Osteoblast (primary cell): ENCODE results near the gene PRSS38. TPM values are rescaled to one million over a fixed set of nuclear protein-coding genes. Genes with fewer than 3 reads are reported as not detected.

ENCODE experiments used
- DNase-seq: peaks from one replicate; pipeline ENCODE4 v3.0.0; 2011; ENCODE audit warnings: low spot score, mixed read lengths; ENCODE audit not compliant: insufficient read length; ENCODE audit errors: missing footprints
- H2AFZ ChIP-seq: 2 replicates; pipeline ENCODE4 v1.6.0; 2011; ENCODE audit warnings: mild to moderate bottlenecking, low read length
- H3K27ac ChIP-seq: 2 replicates; pipeline ENCODE4 v1.5.1; 2011; ENCODE audit warnings: mild to moderate bottlenecking, low read depth, low read length, moderate library complexity
- H3K27me3 ChIP-seq: 2 replicates; pipeline ENCODE4 v1.6.0; 2012; ENCODE audit warnings: mild to moderate bottlenecking, control low read depth, inconsistent platforms, low read length, moderate library complexity; ENCODE audit not compliant: insufficient read depth
- H3K36me3 ChIP-seq: 2 replicates; pipeline ENCODE4 v1.5.1; 2011; ENCODE audit warnings: mild to moderate bottlenecking, low read length, control low read depth, moderate library complexity; ENCODE audit not compliant: insufficient read depth
- H3K4me1 ChIP-seq: 2 replicates; pipeline ENCODE4 v1.5.1; 2011; ENCODE audit warnings: mild to moderate bottlenecking, low read length, control low read depth, moderate library complexity; ENCODE audit not compliant: insufficient read depth
- H3K4me2 ChIP-seq: 2 replicates; pipeline ENCODE4 v1.6.0; 2011; ENCODE audit warnings: mild to moderate bottlenecking, low read length; ENCODE audit not compliant: insufficient read depth
- H3K4me3 ChIP-seq: fragments of 200-600 bp; sonication (generic); 3 replicates; pipeline ENCODE4 v1.5.1; 2012; ENCODE audit warnings: mild to moderate bottlenecking, low read length, inconsistent platforms; ENCODE audit not compliant: insufficient read depth
- H3K79me2 ChIP-seq: 2 replicates; pipeline ENCODE4 v1.6.0; 2012; ENCODE audit warnings: mild to moderate bottlenecking, low read length, control low read depth, inconsistent platforms; ENCODE audit not compliant: insufficient read depth
- H3K9me3 ChIP-seq: 2 replicates; pipeline ENCODE4 v1.5.1; 2011; ENCODE audit warnings: low read depth, low read length, control low read depth
- H4K20me1 ChIP-seq: 2 replicates; pipeline ENCODE4 v1.6.0; 2012; ENCODE audit warnings: mild to moderate bottlenecking, low read length, control low read depth; ENCODE audit not compliant: insufficient read depth
- CTCF ChIP-seq: IDR thresholded peaks from 2 replicates; pipeline ENCODE4 v1.5.1; 2011; ENCODE audit warnings: mild to moderate bottlenecking, low read depth, low read length, moderate library complexity; ENCODE audit errors: extremely low read depth
- total RNA-seq: library from RNA; depleted of rRNA; stranded (reverse); fragments of >200 nt; gene quantifications from 2 replicates; pipeline ENCODE4 v1.2.3, GENCODE V29; 2012

The PRSS38 gene
- total RNA-seq, 1 donor = not detected

- TF ChIP-seq CTCF = no peak
- no peak for DNase-seq
- no peaks in the 10 kb centered on the region for H3K27me3 ChIP-seq
- no peak overlapping the region for H3K27ac ChIP-seq
- no peaks in the 10 kb centered on the region for H3K36me3 ChIP-seq
- no peaks in the 10 kb centered on the region for H3K79me2 ChIP-seq
- no peak overlapping the region for H3K4me2 ChIP-seq
- no peaks in the 10 kb centered on the region for H3K4me1 ChIP-seq
- no peaks in the 10 kb centered on the region for H4K20me1 ChIP-seq
- no peak overlapping the region for H3K4me3 ChIP-seq
- H3K9me3 ChIP-seq = no peaks in the 10 kb centered on the region
- no peak overlapping the region for H2AFZ ChIP-seq
Observed at GRCh38 chr1:227838181-227838580, 22.7 kb downstream of the PRSS38 start.

GRCh38 chr1:227841096-227841495 is 25.6 kb downstream of the PRSS38 start:
- no peaks in the 10 kb centered on the region for H3K4me1 ChIP-seq
- no peaks in the 10 kb centered on the region for H3K9me3 ChIP-seq
- no peak for DNase-seq
- no peak overlapping the region for H3K27ac ChIP-seq
- no peaks in the 10 kb centered on the region for H4K20me1 ChIP-seq
- no peak overlapping the region for H3K4me2 ChIP-seq
- no peaks in the 10 kb centered on the region for H3K27me3 ChIP-seq
- no peak overlapping the region for H3K4me3 ChIP-seq
- H3K36me3 ChIP-seq = no peaks in the 10 kb centered on the region
- no peaks in the 10 kb centered on the region for H3K79me2 ChIP-seq
- H2AFZ ChIP-seq = no peak overlapping the region
- no peak for TF ChIP-seq CTCF

- Histone ChIP-seq H3K4me3 (no peak overlapping the region), H3K27me3 (no peaks in the 10 kb centered on the region), H3K36me3 (no peaks in the 10 kb centered on the region), H4K20me1 (no peaks in the 10 kb centered on the region), H3K27ac (no peak overlapping the region), H3K9me3 (no peaks in the 10 kb centered on the region), H3K4me2 (no peak overlapping the region), H3K79me2 (no peaks in the 10 kb centered on the region), H3K4me1 (no peaks in the 10 kb centered on the region), H2AFZ (no peak overlapping the region)
- TF ChIP-seq CTCF = no peak
- no peak for DNase-seq
Observed at GRCh38 chr1:227844320-227845146, 29.1 kb downstream of the PRSS38 start.

- Histone ChIP-seq H3K4me3 (no peak overlapping the region), H3K27me3 (no peaks in the 10 kb centered on the region), H3K79me2 (no peaks in the 10 kb centered on the region), H4K20me1 (no peaks in the 10 kb centered on the region), H3K27ac (no peak overlapping the region), H3K36me3 (no peaks in the 10 kb centered on the region), H2AFZ (no peak overlapping the region), H3K4me1 (no peaks in the 10 kb centered on the region), H3K4me2 (no peak overlapping the region), H3K9me3 (no peaks in the 10 kb centered on the region)
- no peak for DNase-seq
- TF ChIP-seq CTCF = no peak
Observed at GRCh38 chr1:227845147-227845458, 29.6 kb downstream of the PRSS38 start.
